ENCODE results near the gene SEMA3E. TPM values are rescaled to one million over a fixed set of nuclear protein-coding genes. Genes with fewer than 3 reads are reported as not detected.
"Not testable (repeated sequence)": the region's sequence is repeated elsewhere in the genome, so short reads cannot be mapped to it uniquely, and the experiment has no call there.

The SEMA3E gene
- total RNA-seq, 2 donors from 2014 or later, result 3.4 to 15.2 TPM

DNA sequence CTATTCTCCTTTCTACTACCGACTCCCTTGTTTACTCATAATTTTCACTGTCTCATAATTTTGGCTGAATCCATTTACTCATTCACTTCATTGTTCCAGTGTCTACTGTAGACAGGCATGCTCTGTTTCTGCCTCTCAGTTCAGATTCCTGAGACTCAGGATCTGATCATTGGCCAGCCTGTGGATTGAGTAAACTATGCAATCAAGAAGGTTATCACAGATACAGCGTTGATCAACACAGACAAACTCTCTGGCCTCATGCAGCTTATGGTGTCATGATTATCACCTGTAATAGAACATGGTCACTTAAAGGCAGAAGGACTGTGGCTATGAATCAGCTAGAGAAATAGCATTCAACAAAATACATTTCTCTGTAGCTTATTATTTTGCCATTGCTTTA lies 86.0 kb downstream of the SEMA3E start:
- DNase-seq (ENCODE audit: low spot score), result no peak
- Histone ChIP-seq H3K4me1 (ENCODE audit: control insufficient read depth in 1 of 2, low read depth in 2 of 2) (no peaks in the 10 kb centered on the region), H3K27me3 (replicated peaks; ENCODE audit: insufficient read depth) (no peaks in the 10 kb centered on the region), H3K9me3 (no peaks in the 10 kb centered on the region), H3K27ac (no peak overlapping the region), H3K4me3 (no peak overlapping the region), H3K36me3 (no peaks in the 10 kb centered on the region)
- no peak for ATAC-seq (ENCODE audit: insufficient number of reproducible peaks, low FRiP score, low read depth)
- TF ChIP-seq, protein P1, sequence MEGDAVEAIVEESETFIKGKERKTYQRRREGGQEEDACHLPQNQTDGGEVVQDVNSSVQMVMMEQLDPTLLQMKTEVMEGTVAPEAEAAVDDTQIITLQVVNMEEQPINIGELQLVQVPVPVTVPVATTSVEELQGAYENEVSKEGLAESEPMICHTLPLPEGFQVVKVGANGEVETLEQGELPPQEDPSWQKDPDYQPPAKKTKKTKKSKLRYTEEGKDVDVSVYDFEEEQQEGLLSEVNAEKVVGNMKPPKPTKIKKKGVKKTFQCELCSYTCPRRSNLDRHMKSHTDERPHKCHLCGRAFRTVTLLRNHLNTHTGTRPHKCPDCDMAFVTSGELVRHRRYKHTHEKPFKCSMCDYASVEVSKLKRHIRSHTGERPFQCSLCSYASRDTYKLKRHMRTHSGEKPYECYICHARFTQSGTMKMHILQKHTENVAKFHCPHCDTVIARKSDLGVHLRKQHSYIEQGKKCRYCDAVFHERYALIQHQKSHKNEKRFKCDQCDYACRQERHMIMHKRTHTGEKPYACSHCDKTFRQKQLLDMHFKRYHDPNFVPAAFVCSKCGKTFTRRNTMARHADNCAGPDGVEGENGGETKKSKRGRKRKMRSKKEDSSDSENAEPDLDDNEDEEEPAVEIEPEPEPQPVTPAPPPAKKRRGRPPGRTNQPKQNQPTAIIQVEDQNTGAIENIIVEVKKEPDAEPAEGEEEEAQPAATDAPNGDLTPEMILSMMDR (IDR thresholded peaks at IDR 0.05), result no peak

DNA sequence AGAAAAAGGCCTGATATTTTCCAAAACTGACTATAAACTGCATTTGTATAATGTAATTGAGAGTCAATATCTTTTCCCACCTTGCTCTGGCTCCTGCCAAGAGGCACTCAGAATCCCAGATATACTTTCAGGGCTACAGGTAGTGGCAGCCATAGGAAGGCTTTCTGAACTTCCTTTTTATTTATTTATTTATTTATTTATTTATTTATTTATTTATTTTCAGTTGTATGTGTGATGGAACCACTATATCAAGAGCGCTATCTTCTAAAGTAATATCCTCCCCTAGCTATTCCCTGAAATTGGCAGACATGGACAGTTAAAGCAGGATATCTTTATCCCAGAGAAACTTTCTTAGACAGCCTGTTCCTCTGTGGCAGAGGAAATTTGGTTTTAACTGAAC lies 86.7 kb downstream of the SEMA3E start:
- H3K4me1 ChIP-seq (ENCODE audit: control insufficient read depth in 1 of 2, low read depth in 2 of 2), result no peaks in the 10 kb centered on the region
- no peaks in the 10 kb centered on the region for H3K9me3 ChIP-seq
- no peaks in the 10 kb centered on the region for H3K36me3 ChIP-seq
- no peaks in the 10 kb centered on the region for H3K27me3 ChIP-seq (replicated peaks; ENCODE audit: insufficient read depth)
- TF ChIP-seq, protein P1 (IDR thresholded peaks at IDR 0.05), result no peak
- ATAC-seq (ENCODE audit: insufficient number of reproducible peaks, low FRiP score, low read depth) (no peak), DNase-seq (ENCODE audit: low spot score) (no peak)
- H3K27ac ChIP-seq, result no peak overlapping the region
- H3K4me3 ChIP-seq, result no peak overlapping the region

DNA sequence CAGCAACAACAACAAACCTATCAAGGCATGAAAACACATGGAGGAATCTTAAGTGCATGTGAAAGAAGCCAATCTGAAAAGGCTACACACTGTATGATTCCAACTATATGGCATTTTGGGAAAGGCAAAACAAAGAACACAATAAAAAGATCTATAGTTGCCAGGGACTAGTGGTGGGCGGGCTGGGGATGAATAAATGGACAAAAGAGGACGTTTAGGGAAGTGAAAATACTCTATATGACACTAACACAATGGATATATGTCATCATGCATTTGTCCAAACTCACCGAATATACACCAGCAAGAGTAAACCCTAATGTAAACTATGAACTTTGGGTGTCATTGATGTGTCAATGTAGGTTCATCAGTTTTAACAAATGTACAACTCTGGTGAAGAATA lies 89.1 kb downstream of the SEMA3E start:
- H3K4me3 ChIP-seq, result no peak overlapping the region
- no peak overlapping the region for H3K27ac ChIP-seq
- no peaks in the 10 kb centered on the region for H3K9me3 ChIP-seq
- DNase-seq (ENCODE audit: low spot score) (no peak), ATAC-seq (ENCODE audit: insufficient number of reproducible peaks, low FRiP score, low read depth) (no peak)
- no peaks in the 10 kb centered on the region for H3K4me1 ChIP-seq (ENCODE audit: control insufficient read depth in 1 of 2, low read depth in 2 of 2)
- TF ChIP-seq, protein P1 (IDR thresholded peaks at IDR 0.05), result no peak
- H3K27me3 ChIP-seq (replicated peaks; ENCODE audit: insufficient read depth), result no peaks in the 10 kb centered on the region
- H3K36me3 ChIP-seq, result no peaks in the 10 kb centered on the region

DNA sequence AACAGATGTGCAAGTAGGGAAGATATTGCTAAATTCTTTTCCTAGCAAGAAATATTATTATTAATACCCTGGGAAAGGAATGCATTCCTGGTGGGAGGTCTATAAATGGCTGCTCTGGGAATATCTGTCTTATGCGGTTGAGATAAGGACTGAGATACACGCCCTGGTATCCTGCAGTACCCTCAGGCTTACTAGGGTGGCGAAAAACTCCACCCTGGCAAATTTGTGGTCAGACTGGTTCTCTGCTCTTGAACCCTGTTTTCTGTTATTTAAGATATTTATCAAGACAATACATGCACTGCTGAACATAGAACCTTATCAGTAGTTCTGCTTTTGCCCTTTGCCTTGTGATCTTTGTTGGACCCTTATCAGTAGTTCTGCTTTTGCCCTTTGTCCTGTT lies 96.4 kb downstream of the SEMA3E start:
- not testable (repeated sequence) for DNase-seq (ENCODE audit: low spot score); H3K4me3 ChIP-seq; H3K27ac ChIP-seq; H3K9me3 ChIP-seq; H3K4me1 ChIP-seq (ENCODE audit: control insufficient read depth in 1 of 2, low read depth in 2 of 2); H3K36me3 ChIP-seq; H3K27me3 ChIP-seq (replicated peaks; ENCODE audit: insufficient read depth); ATAC-seq (ENCODE audit: insufficient number of reproducible peaks, low FRiP score, low read depth)

DNA sequence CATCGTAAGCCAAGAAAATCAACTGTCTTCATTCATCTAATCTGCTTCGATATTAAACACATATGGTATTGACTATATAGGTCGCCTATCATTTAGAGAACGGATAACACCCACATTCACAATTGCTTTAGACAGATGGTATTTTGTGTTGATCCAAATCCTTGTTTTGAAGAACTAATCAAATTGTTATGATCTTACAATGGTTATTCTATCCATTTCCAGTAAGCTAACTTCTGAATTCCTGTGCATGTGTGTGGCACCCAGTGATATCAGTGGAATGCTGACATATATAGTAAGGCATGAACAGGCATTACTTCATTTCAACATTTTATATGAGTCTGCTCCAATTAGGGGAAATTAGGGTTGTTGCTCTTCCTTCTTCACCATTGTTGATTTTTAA lies 98.8 kb downstream of the SEMA3E start:
- Histone ChIP-seq H3K4me3 (no peak overlapping the region), H3K36me3 (no peaks in the 10 kb centered on the region), H3K4me1 (ENCODE audit: control insufficient read depth in 1 of 2, low read depth in 2 of 2) (no peaks in the 10 kb centered on the region), H3K9me3 (no peaks in the 10 kb centered on the region), H3K27me3 (replicated peaks; ENCODE audit: insufficient read depth) (no peaks in the 10 kb centered on the region), H3K27ac (no peak overlapping the region)
- ATAC-seq (ENCODE audit: insufficient number of reproducible peaks, low FRiP score, low read depth) (no peak), DNase-seq (ENCODE audit: low spot score) (no peak)
- TF ChIP-seq, protein P1 (IDR thresholded peaks at IDR 0.05), result no peak

DNA sequence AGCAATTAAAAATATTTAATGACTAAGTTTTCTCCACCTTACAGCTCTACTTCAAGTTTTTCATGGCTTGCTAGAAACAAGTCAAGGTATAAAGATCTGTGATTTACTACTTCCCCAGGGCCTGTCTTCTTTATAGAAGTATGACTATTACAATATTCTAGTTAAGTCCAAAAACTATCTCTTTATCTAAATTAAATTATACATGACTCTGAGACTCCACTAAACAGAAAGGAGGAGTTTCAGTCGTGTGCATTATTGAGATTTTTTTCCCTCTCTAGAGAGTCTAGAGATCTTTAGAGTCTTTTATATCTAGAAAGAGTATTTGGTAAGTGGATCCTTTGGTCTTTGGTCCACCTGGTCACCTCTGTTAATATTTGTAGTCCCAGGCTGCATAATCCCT lies 100.7 kb downstream of the SEMA3E start:
- Histone ChIP-seq H3K9me3 (no peaks in the 10 kb centered on the region), H3K27me3 (replicated peaks; ENCODE audit: insufficient read depth) (no peaks in the 10 kb centered on the region), H3K27ac (no peak overlapping the region), H3K4me1 (ENCODE audit: control insufficient read depth in 1 of 2, low read depth in 2 of 2) (no peaks in the 10 kb centered on the region), H3K4me3 (no peak overlapping the region), H3K36me3 (no peaks in the 10 kb centered on the region)
- DNase-seq (ENCODE audit: low spot score) (no peak), ATAC-seq (ENCODE audit: insufficient number of reproducible peaks, low FRiP score, low read depth) (no peak)
- TF ChIP-seq, protein P1 (IDR thresholded peaks at IDR 0.05), result no peak

Measured in thoracic aorta (tissue), 2 donors.